Aorta (tissue), 5 donors: ENCODE data around the gene TUNAR. TPM values are rescaled to one million over a fixed set of nuclear protein-coding genes. Genes with fewer than 3 reads are reported as not detected.

Source experiments
- ATAC-seq: fragments of 200-7000 bp; cut with Tn5 transposase; one replicate; pipeline ENCODE4 v1.9.1; 2022; ENCODE audit warnings: moderate library complexity; ENCODE audit not compliant: low FRiP score
- DNase-seq, 2 donors: peaks; one replicate each; pipeline ENCODE4 v3.0.0-alpha.2; 2020
- H3K27ac ChIP-seq, 2 donors: one replicate each; pipeline ENCODE4 v1.5.1; 2013; ENCODE audit warnings: low read length in 2 of 2, mild to moderate bottlenecking in 2 of 2, moderate library complexity in 2 of 2, control low read depth in 1 of 2, inconsistent platforms in 1 of 2, low read depth in 1 of 2
- H3K27me3 ChIP-seq, 2 donors: one replicate each; pipeline ENCODE4 v1.6.1; 2013; ENCODE audit warnings: control low read depth in 1 of 2, low read length in 1 of 2, mild to moderate bottlenecking in 1 of 2, moderate library complexity in 1 of 2; ENCODE audit not compliant: insufficient read depth in 2 of 2, control insufficient read depth in 1 of 2
- H3K36me3 ChIP-seq, 2 donors: one replicate each; pipeline ENCODE4 v1.6.1; 2013; ENCODE audit warnings: control low read depth in 1 of 2, low read length in 1 of 2, mild to moderate bottlenecking in 1 of 2; ENCODE audit not compliant: insufficient read depth in 2 of 2, control insufficient read depth in 1 of 2
- H3K4me1 ChIP-seq, 2 donors: one replicate each; pipeline ENCODE4 v1.6.1; 2013; ENCODE audit warnings: low read length in 2 of 2, control low read depth in 1 of 2, mild to moderate bottlenecking in 1 of 2, moderate library complexity in 1 of 2; ENCODE audit not compliant: insufficient read depth in 2 of 2, control insufficient read depth in 1 of 2
- H3K4me3 ChIP-seq, 2 donors: one replicate each; pipeline ENCODE4 v1.5.1; 2013; ENCODE audit warnings: low read length in 2 of 2, control low read depth in 1 of 2, mild to moderate bottlenecking in 1 of 2
- H3K9me3 ChIP-seq: one replicate; pipeline ENCODE4 v1.6.1; 2013; ENCODE audit warnings: mild to moderate bottlenecking, low read length; ENCODE audit not compliant: control insufficient read depth
- WGBS, 2 donors: extraction: QIAGEN DNeasy Blood & Tissue Kit; methylation state at CpG; one replicate each; pipeline ENCODE4 v1.1.7; 2013; 5-methylcytosine and 5-hydroxymethylcytosine counted together
- intact Hi-C, 2 donors: fragments of 100-400 bp; cut with DNase I; formaldehyde crosslinking; loops; one replicate each; pipeline versions ENCODE4 v1.14.2 to v1.15.0; 2022
- polyA plus RNA-seq, 2 donors: library from polyadenylated mRNA; stranded (reverse); fragments of 200-250 nt; gene quantifications; one replicate each; pipeline ENCODE4 v1.2.3, GENCODE V29; 2013
- total RNA-seq, 2 donors: library from RNA; stranded (reverse); fragmentation: NEBNext Ultra II Directional; extraction: Animal tissue kit (Norgen Biotek cat#: 25700); gene quantifications; one replicate each; pipeline ENCODE4 v1.2.1, GENCODE V29; 2021
- donor health status: healthy with polysubstance abuse.
- donor health status: Bipolar disorder and iron deficiency.
- donor health status: DM: no; HTN: no; CAD: no.
- donor health status: DM: no; HTN: no; CAD: no.
- donor health status: DM: yes; HTN: yes; CAD: no.

Gene TUNAR
- total and polyA plus RNA-seq, 4 donors = not detected

DNA sequence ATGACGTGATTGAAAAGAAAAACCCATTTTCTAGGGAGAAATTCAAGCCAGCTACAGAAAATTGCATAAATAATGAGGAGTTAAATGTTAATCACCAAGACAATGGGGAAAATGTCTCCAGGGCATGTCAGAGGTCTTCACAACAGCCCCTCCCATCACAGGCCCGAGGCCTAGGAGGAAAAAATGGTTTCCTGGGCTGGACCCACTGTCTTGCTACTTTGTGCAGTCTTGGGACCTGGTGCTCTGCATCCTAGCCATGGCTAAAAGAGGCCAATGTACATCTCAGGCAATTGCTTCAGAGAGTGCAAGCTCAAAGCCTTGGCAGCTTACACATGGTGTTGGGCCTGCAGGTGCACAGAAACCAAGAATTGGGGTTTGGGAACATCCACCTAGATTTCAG lies 65.3 kb downstream of the TUNAR start:
- H3K36me3 ChIP-seq = no peaks in the 10 kb centered on the region
- no peak for DNase-seq
- 27 to 32% methylated on average over 2 of the region's 2 CpGs for WGBS, 2 donors
- H3K4me3 ChIP-seq = no peak overlapping the region
- intact Hi-C loops = no loop called here
- no peaks in the 10 kb centered on the region for H3K4me1 ChIP-seq
- no peak for ATAC-seq
- H3K27me3 ChIP-seq = no peaks in the 10 kb centered on the region
- peaks cover 8% of the 10 kb centered on the region for H3K9me3 ChIP-seq
- no peak overlapping the region for H3K27ac ChIP-seq

DNA sequence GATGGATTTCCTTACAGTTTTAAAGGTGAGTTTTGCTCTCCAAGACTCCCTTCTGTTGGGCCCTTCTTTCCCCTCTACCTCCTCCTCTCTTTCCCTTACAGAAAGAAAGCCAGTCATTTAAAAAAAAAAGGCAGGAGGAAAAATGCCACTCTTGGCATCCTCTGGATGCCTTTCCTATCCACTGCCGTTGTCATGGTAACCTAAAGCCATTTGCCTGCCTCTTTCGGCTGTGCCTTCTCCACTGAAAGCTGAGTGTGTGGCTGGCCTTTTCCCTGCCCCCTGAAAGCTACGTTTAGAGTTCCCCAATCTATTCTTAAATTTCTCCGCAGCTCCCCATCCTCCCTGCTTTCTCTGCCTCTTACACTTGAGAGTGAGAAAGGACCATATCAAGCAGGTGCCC lies 67.1 kb downstream of the TUNAR start:
- WGBS, 2 donors = 16 to 27% methylated on average over 4 of the region's 4 CpGs
- Histone ChIP-seq H3K36me3 (no peaks in the 10 kb centered on the region), H3K27me3 (no peaks in the 10 kb centered on the region), H3K9me3 (peaks cover 6% of the 10 kb centered on the region), H3K27ac (no peak overlapping the region), H3K4me1 (no peaks in the 10 kb centered on the region), H3K4me3 (no peak overlapping the region)
- intact Hi-C loops = no loop called here
- DNase-seq (no peak), ATAC-seq (no peak)

- no peaks in the 10 kb centered on the region for H3K4me1 ChIP-seq
- no peaks in the 10 kb centered on the region for H3K36me3 ChIP-seq
- no peak for ATAC-seq
- no peak for DNase-seq
- no peak overlapping the region for H3K4me3 ChIP-seq
- 53 to 60% methylated on average over 6 of the region's 6 CpGs for WGBS, 2 donors
- no peaks in the 10 kb centered on the region for H3K27me3 ChIP-seq
- no peak overlapping the region for H3K27ac ChIP-seq
- intact Hi-C loops = no loop called here
- peaks cover 6% of the 10 kb centered on the region for H3K9me3 ChIP-seq
Observed at GRCh38 chr14:95944462-95944861, 67.8 kb downstream of the TUNAR start.

DNA sequence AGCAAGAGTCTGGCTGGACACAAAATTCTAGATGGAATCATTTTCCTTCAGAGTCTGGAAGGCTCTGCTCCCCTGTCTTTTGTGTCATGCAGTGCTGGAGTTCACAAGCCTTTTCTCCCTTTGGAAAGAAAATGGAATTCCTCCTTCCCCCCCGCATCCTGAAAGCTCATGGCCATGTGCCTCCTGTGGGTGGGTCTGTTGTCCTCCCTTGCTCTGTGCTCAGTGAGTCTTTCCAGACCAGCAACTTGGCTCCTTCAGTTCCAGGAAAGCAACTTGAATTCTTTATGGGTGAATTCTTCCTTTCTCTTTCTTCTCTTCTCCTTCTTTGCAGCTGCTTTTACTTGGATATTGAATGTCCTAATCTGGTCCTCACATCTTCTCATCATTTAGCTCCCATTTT lies 70.2 kb downstream of the TUNAR start:
- ATAC-seq = no peak
- Histone ChIP-seq H3K27me3 (no peaks in the 10 kb centered on the region), H3K4me3 (no peak overlapping the region), H3K4me1 (no peaks in the 10 kb centered on the region), H3K27ac (no peak overlapping the region), H3K36me3 (no peaks in the 10 kb centered on the region), H3K9me3 (peaks cover 4% of the 10 kb centered on the region)
- WGBS, 2 donors = 7 to 40% methylated on average over 1 of the region's 1 CpG
- intact Hi-C loops = no loop called here
- no peak for DNase-seq

- WGBS, 2 donors = 6 to 8% methylated on average over 2 of the region's 2 CpGs
- Histone ChIP-seq H3K9me3 (no peaks in the 10 kb centered on the region), H3K4me1 (no peaks in the 10 kb centered on the region), H3K36me3 (no peaks in the 10 kb centered on the region), H3K27me3 (no peaks in the 10 kb centered on the region), H3K4me3 (no peak overlapping the region), H3K27ac (no peak overlapping the region)
- no peak for ATAC-seq
- no peak for DNase-seq
- intact Hi-C loops = no loop called here
Observed at GRCh38 chr14:95948558-95948981, 71.9 kb downstream of the TUNAR start.

GRCh38 chr14:95951359-95951758 lies 74.7 kb downstream of the TUNAR start:
- Histone ChIP-seq H3K27me3 (no peaks in the 10 kb centered on the region), H3K4me1 (no peaks in the 10 kb centered on the region), H3K27ac (no peak overlapping the region), H3K36me3 (no peaks in the 10 kb centered on the region), H3K9me3 (no peaks in the 10 kb centered on the region), H3K4me3 (no peak overlapping the region)
- WGBS, 2 donors = 68 to 73% methylated on average over 4 of the region's 4 CpGs
- intact Hi-C loops = no loop called here
- ATAC-seq (no peak), DNase-seq (no peak)

DNA sequence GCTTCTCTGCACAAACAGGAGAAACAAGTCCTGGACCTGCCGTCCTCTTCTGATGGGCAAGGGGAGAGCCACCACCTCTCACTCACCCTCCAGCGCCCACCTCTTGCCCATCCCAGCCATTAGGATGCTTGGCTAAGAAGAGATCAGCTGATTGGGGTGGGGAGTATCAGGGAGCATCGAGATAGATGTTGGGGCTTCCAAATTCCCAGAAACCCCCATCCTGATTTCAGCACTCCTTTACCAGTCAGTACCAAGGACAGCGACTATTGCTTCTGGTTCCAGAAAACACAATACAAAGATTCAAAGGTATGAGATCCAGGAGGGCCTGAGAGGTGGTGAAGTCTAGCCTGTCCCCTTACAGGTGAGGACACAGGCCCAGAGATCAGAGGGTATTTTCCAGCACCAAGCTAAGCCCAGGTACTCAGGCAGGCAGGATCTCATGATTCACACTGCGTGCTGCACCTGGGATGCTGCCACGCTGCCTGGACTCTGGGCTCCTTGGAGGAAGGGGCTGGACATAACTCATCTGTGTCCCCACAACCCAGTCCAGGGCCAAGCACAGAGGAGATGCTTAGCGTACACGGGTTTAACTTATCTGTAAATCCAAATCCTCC lies 76.6 kb downstream of the TUNAR start:
- 52 to 62% methylated on average over 8 of the region's 8 CpGs for WGBS, 2 donors
- Histone ChIP-seq H3K27ac (no peak overlapping the region), H3K36me3 (no peaks in the 10 kb centered on the region), H3K4me3 (no peak overlapping the region), H3K9me3 (no peaks in the 10 kb centered on the region), H3K27me3 (no peaks in the 10 kb centered on the region), H3K4me1 (no peaks in the 10 kb centered on the region)
- ATAC-seq (no peak), DNase-seq (no peak)
- intact Hi-C loops = no loop called here

DNA sequence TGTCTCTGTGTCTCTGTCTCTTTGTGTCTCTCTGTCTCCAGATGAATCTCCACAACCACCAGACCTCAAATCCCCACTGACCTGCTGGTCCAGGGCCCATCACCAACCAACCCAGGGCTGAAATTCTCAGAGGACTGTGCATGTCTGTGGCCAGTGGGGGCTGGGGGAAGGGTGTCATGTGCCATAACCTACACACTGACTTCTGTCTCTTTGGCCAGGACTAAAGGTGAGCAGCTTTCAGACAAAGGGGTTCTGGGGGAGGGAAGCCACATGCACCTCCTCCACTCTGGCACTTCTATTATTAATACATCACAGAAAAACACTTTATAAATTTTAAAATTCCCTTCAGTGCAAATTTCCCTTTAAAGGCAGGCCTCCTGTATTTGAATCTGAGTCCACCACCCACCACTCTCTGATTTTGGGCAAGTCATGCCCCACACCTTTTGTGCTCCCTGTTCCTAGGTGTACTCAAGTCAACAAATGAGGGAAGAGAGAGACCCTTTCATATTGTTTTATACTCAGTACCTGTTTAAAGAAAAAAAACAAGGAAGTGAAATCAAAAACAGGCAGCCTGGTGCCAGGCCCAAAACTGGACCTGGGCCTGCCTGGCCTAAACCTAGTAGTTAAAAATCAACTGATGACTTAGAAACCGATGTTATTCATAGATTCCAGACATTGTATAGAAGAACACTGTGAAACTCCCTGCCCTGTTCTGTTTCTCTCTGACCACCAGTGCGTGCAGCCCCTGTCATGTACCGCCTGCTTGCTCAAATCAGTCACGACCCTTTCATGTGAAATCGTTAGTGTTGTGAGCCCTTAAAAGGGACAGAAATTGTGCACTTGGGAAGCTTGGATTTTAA lies 80.2 kb downstream of the TUNAR start:
- Histone ChIP-seq H3K4me3 (no peak overlapping the region), H3K27ac (no peak overlapping the region), H3K9me3 (no peaks in the 10 kb centered on the region), H3K27me3 (no peaks in the 10 kb centered on the region), H3K4me1 (no peaks in the 10 kb centered on the region), H3K36me3 (no peaks in the 10 kb centered on the region)
- 73 to 78% methylated on average over 5 of the region's 5 CpGs for WGBS, 2 donors
- intact Hi-C loops = no loop called here
- DNase-seq (no peak), ATAC-seq (no peak)

DNA sequence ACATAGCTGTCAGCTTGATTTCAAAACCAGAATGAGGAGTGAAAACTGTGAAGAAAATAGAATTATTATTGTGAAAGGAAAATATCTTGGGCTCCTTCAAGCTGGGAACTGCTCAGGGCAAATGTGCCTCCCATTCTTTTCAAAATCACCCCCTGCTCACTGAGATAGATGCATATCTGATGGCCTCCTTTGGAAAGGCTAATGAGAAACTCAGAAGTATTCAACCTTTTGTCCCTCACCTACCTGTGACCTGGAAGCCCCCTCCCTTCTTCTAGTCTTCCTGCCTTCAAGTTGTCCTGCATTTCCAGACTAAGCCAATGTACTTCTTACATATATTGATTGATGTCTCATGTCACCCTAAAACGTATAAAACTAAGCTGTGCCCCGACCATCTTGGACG lies 81.5 kb downstream of the TUNAR start:
- Histone ChIP-seq H3K4me3 (no peak overlapping the region), H3K4me1 (no peaks in the 10 kb centered on the region), H3K27ac (no peak overlapping the region), H3K27me3 (no peaks in the 10 kb centered on the region), H3K9me3 (no peaks in the 10 kb centered on the region), H3K36me3 (no peaks in the 10 kb centered on the region)
- intact Hi-C loops = no loop called here
- WGBS, 2 donors = 6 to 14% methylated on average over 3 of the region's 3 CpGs
- ATAC-seq (no peak), DNase-seq (no peak)
